Esophagus squamous epithelium (tissue), 5 donors: ENCODE data around the gene ZFP62. TPM values are rescaled to one million over a fixed set of nuclear protein-coding genes. Genes with fewer than 3 reads are reported as not detected.
"Not testable (repeated sequence)": the region's sequence is repeated elsewhere in the genome, so short reads cannot be mapped to it uniquely, and the experiment has no call there.

Experiments
- DNase-seq: peaks from one replicate; lab custom pipeline; 2025; lab: John Stamatoyannopoulos, UW
- H3K27ac ChIP-seq, 4 donors: fragments of 200-600 bp; sonication (generic); one replicate each; pipeline ENCODE4 v1.5.1; 2016 to 2019; ENCODE audit warnings: mild to moderate bottlenecking in 1 of 4
- H3K27me3 ChIP-seq, 4 donors: fragments of 200-600 bp; sonication (generic); 1 replicate in 3 of 4; 2 replicates in 1 of 4; pipeline versions ENCODE4 v1.5.1 to v1.6.0; 2017 to 2021; ENCODE audit warnings: antibody characterized with exemption in 1 of 4
- H3K36me3 ChIP-seq, 3 donors: fragments of 200-600 bp; sonication (generic); one replicate each; pipeline ENCODE4 v1.5.1; 2016 to 2019
- H3K4me1 ChIP-seq, 3 donors: fragments of 200-600 bp; sonication (generic); one replicate each; pipeline ENCODE4 v1.5.1; 2017 to 2019
- H3K4me3 ChIP-seq, 4 donors: fragments of 200-600 bp; sonication (generic); 1 replicate in 3 of 4; 2 replicates in 1 of 4; pipeline ENCODE4 v1.5.1; 2016 to 2019; ENCODE audit warnings: mild to moderate bottlenecking in 2 of 4, moderate library complexity in 1 of 4
- H3K9me3 ChIP-seq, 3 donors: fragments of 200-600 bp; sonication (generic); one replicate each; pipeline ENCODE4 v1.5.1; 2016 to 2019
- POLR2A ChIP-seq, 4 donors: fragments of 450-650 bp; IDR thresholded peaks; one replicate each; pipeline ENCODE4 v1.6.1; 2017; ENCODE audit warnings: antibody characterized with exemption in 4 of 4, mild to moderate bottlenecking in 4 of 4, moderate library complexity in 3 of 4
- WGBS, 2 donors: methylation state at CpG; one replicate each; pipeline ENCODE4 v1.1.5; 2018; 5-methylcytosine and 5-hydroxymethylcytosine counted together
- intact Hi-C: fragments of 100-400 bp; cut with DNase I; formaldehyde crosslinking; loops from one replicate; pipeline ENCODE4 v1.15.0; 2022
- total RNA-seq, 4 donors: library from RNA; depleted of rRNA; stranded (reverse); fragments of >200 nt; gene quantifications; one replicate each; pipeline ENCODE4 v1.1.0, GENCODE V29; 2016
- TF ChIP-seq, protein P1 (sequence below), 6 experiments: fragments of 450-650 bp in 4 of 6; fragments of 200-600 bp in 2 of 6; sonication (generic) in 2 of 6; IDR thresholded peaks; one replicate each; pipeline ENCODE4 v1.5.1; 2016 to 2019; ENCODE audit warnings: antibody characterized with exemption in 6 of 6, mild to moderate bottlenecking in 4 of 6, moderate library complexity in 4 of 6
- donor health status: DM: yes; HTN: yes; CAD: no.

Gene ZFP62
- total RNA-seq, 4 donors from 2014 or later, result 8.9 to 32.6 (median 19.2) TPM

DNA sequence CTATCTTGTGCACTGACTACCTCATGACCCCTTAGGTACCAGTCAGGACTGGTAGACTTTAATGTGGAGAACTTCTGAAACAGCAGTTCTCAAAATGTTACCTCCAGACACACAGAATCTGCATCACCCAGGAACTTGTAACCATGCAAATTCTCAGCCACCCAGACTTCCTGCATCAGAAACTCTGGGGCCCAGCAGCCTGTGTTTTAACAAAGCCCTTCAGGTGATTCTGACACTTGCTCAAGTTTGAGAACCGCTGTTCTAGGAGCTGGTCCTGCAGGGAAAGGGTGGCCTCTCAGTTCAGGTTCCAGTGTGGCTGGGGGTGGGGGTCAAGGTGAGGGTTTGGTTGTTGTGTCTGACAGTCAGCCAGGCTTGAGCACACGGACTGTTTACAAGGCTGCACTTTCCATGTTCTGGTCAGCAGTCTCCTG is 28.4 kb downstream of the ZFP62 start:
- intact Hi-C loops, result no loop called here

DNA sequence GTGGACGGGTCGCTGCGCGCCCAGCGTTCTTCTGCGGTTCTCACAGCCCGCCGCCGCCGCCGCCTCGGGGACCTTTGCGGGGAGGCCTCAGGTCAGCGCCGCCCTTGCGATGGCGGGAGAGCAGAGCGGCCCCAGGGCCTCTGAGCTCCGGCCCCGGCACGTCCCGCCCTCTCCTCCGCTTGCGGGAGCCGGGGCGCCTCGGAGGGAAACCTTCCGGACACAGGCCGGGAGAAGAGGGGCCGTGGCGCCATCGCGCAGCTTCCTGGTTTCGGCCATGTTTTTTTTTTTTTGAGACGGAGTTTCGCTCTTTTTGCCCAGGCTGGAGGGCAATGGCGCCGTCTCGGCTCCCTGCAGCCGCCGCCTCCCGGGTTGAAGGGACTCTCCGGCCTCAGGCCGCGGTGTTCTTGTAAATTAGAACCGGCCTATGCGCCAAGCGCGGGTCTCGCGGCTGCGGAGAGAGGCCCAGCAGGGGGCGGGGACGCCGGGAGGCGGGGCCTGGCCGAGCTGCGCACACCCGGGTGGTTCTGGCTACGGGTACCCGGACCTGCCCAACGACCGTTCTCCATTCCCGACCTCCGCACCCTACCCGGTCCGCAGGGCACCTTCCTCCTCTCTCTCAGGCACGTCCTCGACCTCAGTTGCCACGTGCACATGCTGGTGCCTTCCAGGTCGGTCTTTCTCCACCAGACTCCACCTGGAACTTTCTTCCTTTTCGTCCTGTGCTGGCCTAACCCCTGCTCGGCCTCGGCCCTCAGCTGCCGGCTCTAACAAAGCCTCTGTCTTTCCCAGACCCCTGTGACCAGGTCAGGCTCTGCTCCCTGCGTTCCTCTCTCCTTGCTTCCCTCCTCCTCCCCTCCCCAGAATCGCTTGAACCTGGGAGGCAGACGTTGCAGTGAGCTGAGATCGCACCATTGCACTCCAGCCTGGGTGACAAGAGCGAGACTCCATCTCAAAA is 29.7 kb downstream of the ZFP62 start:
- Histone ChIP-seq H3K27ac (peak overlapping the region; percentile 96 to 99 (median 98)), H3K4me3 (peak overlapping the region; percentile 80 to 97 (median 87)), H3K27me3 (no peaks in the 10 kb centered on the region), H3K9me3 (no peaks in the 10 kb centered on the region), H3K4me1 (peaks cover 25 to 63% (median 33%) of the 10 kb centered on the region in 3 donors), H3K36me3 (peaks cover 0 to 35% (median 0%) of the 10 kb centered on the region in 3 donors)
- WGBS, 2 donors, result 0 to 3% methylated on average over 24 to 37 of the region's 80 CpGs
- peak in 3 of 4 donors; percentile 16 to 95 (median 29) for TF ChIP-seq POLR2A (IDR thresholded peaks at IDR 0.05)
- TF ChIP-seq, protein P1, sequence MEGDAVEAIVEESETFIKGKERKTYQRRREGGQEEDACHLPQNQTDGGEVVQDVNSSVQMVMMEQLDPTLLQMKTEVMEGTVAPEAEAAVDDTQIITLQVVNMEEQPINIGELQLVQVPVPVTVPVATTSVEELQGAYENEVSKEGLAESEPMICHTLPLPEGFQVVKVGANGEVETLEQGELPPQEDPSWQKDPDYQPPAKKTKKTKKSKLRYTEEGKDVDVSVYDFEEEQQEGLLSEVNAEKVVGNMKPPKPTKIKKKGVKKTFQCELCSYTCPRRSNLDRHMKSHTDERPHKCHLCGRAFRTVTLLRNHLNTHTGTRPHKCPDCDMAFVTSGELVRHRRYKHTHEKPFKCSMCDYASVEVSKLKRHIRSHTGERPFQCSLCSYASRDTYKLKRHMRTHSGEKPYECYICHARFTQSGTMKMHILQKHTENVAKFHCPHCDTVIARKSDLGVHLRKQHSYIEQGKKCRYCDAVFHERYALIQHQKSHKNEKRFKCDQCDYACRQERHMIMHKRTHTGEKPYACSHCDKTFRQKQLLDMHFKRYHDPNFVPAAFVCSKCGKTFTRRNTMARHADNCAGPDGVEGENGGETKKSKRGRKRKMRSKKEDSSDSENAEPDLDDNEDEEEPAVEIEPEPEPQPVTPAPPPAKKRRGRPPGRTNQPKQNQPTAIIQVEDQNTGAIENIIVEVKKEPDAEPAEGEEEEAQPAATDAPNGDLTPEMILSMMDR (IDR thresholded peaks at IDR 0.05), result peak in 5 of 6 experiments; percentile 30 to 57 (median 40)
- no peak for DNase-seq
- intact Hi-C loops, result no loop called here

More for the DNA sequence above, 28.4 kb downstream of the ZFP62 start:
- H3K27me3 ChIP-seq, result no peaks in the 10 kb centered on the region
- no peak for DNase-seq
- no peak for TF ChIP-seq POLR2A (IDR thresholded peaks at IDR 0.05)
- TF ChIP-seq, protein P1 (IDR thresholded peaks at IDR 0.05), result no peak
- H3K36me3 ChIP-seq, result peaks cover 0 to 48% (median 0%) of the 10 kb centered on the region in 3 donors
- peak overlapping the region in 3 of 4 donors; percentile 13 to 98 (median 96) for H3K27ac ChIP-seq
- WGBS, 2 donors, result 83 to 85% methylated on average over 2 of the region's 2 CpGs
- peak overlapping the region in 2 of 4 donors; percentile 83 to 97 for H3K4me3 ChIP-seq
- peaks cover 21 to 51% (median 24%) of the 10 kb centered on the region in 3 donors for H3K4me1 ChIP-seq
- H3K9me3 ChIP-seq, result no peaks in the 10 kb centered on the region

- Histone ChIP-seq H3K27ac (peak overlapping the region; percentile 96 to 99 (median 98)), H3K9me3 (no peaks in the 10 kb centered on the region), H3K36me3 (peaks cover 0 to 26% (median 0%) of the 10 kb centered on the region in 3 donors), H3K27me3 (no peaks in the 10 kb centered on the region), H3K4me3 (peak overlapping the region; percentile 80 to 97 (median 87)), H3K4me1 (peaks cover 33 to 72% (median 40%) of the 10 kb centered on the region in 3 donors)
- TF ChIP-seq, protein P1 (IDR thresholded peaks at IDR 0.05), result no peak
- TF ChIP-seq POLR2A (IDR thresholded peaks at IDR 0.05), result peak in 2 of 4 donors; percentile 43 to 47
- WGBS, 2 donors, result 7 to 22% methylated on average over 13 to 22 of the region's 35 CpGs
- intact Hi-C loops, result no loop called here
- peak; percentile 37 for DNase-seq
Observed at GRCh38 chr5:180830253-180831138, 30.6 kb downstream of the ZFP62 start.

GRCh38 chr5:180829726-180830125 is 31.4 kb downstream of the ZFP62 start:
- H3K27ac ChIP-seq, result peak overlapping the region; percentile 96 to 99 (median 98)
- no peaks in the 10 kb centered on the region for H3K9me3 ChIP-seq
- peak overlapping the region in 3 of 4 donors; percentile 80 to 97 (median 83) for H3K4me3 ChIP-seq
- H3K27me3 ChIP-seq, result no peaks in the 10 kb centered on the region
- intact Hi-C loops, result no loop called here
- H3K4me1 ChIP-seq, result peaks cover 41 to 80% (median 48%) of the 10 kb centered on the region in 3 donors
- H3K36me3 ChIP-seq, result peaks cover 0 to 18% (median 0%) of the 10 kb centered on the region in 3 donors
- no peak for DNase-seq
- TF ChIP-seq, protein P1 (IDR thresholded peaks at IDR 0.05), result no peak
- TF ChIP-seq POLR2A (IDR thresholded peaks at IDR 0.05), result no peak
- WGBS, 2 donors, result 93 to 98% methylated on average over 5 of the region's 5 CpGs

- Histone ChIP-seq H3K36me3 (peaks cover 0 to 12% (median 0%) of the 10 kb centered on the region in 3 donors), H3K27ac (peak overlapping the region in 2 of 4 donors; percentile 96 to 99), H3K4me1 (peaks cover 41 to 80% (median 50%) of the 10 kb centered on the region in 3 donors)
- intact Hi-C loops, H3K4me3 ChIP-seq, DNase-seq, H3K9me3 ChIP-seq, H3K27me3 ChIP-seq: not testable (repeated sequence)
- WGBS, 2 donors, result 91 to 93% methylated on average over 13 of the region's 13 CpGs
Observed at GRCh38 chr5:180828756-180829531, 32.1 kb downstream of the ZFP62 start.
